ENCODE results near the gene TRIM44. TPM values are rescaled to one million over a fixed set of nuclear protein-coding genes. Genes with fewer than 3 reads are reported as not detected.

TRIM44 gene
- total RNA-seq, 4 donors from 2014 or later: 24.6 to 54.2 (median 35.8) TPM

DNA sequence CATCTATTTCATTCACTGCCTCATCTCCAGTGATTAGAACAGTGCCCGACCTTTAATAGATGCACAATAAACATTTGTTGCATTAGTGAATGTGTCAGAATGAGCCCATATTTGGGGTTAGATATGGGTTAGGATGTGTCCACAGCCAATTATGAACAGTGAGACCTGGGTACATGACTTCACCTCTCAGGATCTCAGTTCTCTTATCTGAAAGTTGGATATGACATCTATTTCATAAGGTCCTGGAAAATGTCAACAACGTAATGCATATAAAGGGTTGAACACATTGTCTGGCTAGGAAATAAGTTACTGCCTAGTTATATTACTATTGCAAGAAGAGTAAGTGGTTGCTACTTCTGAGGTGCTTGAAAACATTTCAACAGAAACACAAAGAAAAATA, 201.6 kb downstream of the TRIM44 start:
- H3K36me3 ChIP-seq: no peaks in the 10 kb centered on the region
- no peaks in the 10 kb centered on the region for H3K4me1 ChIP-seq
- no peak overlapping the region for H3K27ac ChIP-seq
- intact Hi-C loops (cut with DNase I): no loop called here
- H3K27me3 ChIP-seq: no peaks in the 10 kb centered on the region
- no peak overlapping the region for H3K4me3 ChIP-seq (replicated peaks in 1 of 3)
- TF ChIP-seq, protein P1, sequence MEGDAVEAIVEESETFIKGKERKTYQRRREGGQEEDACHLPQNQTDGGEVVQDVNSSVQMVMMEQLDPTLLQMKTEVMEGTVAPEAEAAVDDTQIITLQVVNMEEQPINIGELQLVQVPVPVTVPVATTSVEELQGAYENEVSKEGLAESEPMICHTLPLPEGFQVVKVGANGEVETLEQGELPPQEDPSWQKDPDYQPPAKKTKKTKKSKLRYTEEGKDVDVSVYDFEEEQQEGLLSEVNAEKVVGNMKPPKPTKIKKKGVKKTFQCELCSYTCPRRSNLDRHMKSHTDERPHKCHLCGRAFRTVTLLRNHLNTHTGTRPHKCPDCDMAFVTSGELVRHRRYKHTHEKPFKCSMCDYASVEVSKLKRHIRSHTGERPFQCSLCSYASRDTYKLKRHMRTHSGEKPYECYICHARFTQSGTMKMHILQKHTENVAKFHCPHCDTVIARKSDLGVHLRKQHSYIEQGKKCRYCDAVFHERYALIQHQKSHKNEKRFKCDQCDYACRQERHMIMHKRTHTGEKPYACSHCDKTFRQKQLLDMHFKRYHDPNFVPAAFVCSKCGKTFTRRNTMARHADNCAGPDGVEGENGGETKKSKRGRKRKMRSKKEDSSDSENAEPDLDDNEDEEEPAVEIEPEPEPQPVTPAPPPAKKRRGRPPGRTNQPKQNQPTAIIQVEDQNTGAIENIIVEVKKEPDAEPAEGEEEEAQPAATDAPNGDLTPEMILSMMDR (IDR thresholded peaks at IDR 0.05): no peak
- no peak for TF ChIP-seq POLR2A (IDR thresholded peaks at IDR 0.05)
- H3K9me3 ChIP-seq: no peaks in the 10 kb centered on the region
- DNase-seq: no peak
- WGBS, 2 donors: 90 to 98% methylated on average over 2 of the region's 2 CpGs

DNA sequence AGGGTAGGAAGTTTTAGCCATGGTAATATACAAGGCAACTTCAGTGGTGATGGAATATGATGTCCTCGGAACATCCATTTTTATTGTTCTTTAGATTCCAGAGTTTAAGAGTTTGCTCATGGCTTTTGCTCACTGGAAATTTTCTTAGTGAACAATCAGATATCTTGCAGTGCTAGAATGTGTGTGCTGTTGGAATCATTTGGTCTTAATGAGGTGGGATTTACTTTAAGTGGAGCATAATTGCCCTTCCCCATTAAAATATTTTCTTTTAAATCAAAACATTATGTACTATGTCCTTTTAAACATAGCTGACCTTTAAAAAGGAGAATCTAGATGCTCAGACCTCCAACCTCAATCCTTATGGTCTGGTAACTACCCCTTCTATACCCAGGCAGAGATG, 204.0 kb downstream of the TRIM44 start:
- Histone ChIP-seq H3K36me3 (no peaks in the 10 kb centered on the region), H3K4me1 (no peaks in the 10 kb centered on the region), H3K27me3 (no peaks in the 10 kb centered on the region), H3K4me3 (replicated peaks in 1 of 3) (no peak overlapping the region), H3K9me3 (no peaks in the 10 kb centered on the region), H3K27ac (no peak overlapping the region)
- 87 to 97% methylated on average over 1 of the region's 1 CpG for WGBS, 2 donors
- intact Hi-C loops (cut with DNase I): no loop called here
- DNase-seq: no peak
- TF ChIP-seq, protein P1 (IDR thresholded peaks at IDR 0.05): no peak
- TF ChIP-seq POLR2A (IDR thresholded peaks at IDR 0.05): no peak

Other genes with a start within 250 kb of the TRIM44 start
- 1 to 10 TPM in 1 of 4 donors, under 1 TPM in 3; 0.05 to 1.2 (median 0.54) TPM for gene SLC1A2, start 243.2 kb upstream of the TRIM44 start, total RNA-seq
- gene PAMR1, start 137.2 kb upstream of the TRIM44 start, total RNA-seq: 10 to 100 TPM in 1 of 4 donors, 1 to 10 TPM in 3; 1.2 to 16.4 (median 4.3) TPM
- gene FJX1, start 44.3 kb upstream of the TRIM44 start, total RNA-seq: 1 to 10 TPM; 1.5 to 5.9 (median 2.9) TPM

All from thyroid gland (tissue), 4 donors.